ENCODE measurements around the gene ATF2. TPM values are rescaled to one million over a fixed set of nuclear protein-coding genes. Genes with fewer than 3 reads are reported as not detected.

ATF2 gene
- total and polyA plus RNA-seq, 2 of the 4 experiments (the other 2 are of a cell fraction), result 23.2 to 60.0 TPM

GRCh38 chr2:175183674-175184073, 15.7 kb upstream of the ATF2 start:
- H3K9me1 ChIP-seq (ENCODE audit: insufficient read depth, low read length), result no peaks in the 10 kb centered on the region
- TF ChIP-seq MAFK (IDR thresholded peaks at IDR 0.05; ENCODE audit: low read depth, low read length) (no peak), MXI1 (IDR thresholded peaks at IDR 0.05; ENCODE audit: borderline replicate concordance, low read depth, low read length) (no peak), SMC3 (IDR thresholded peaks at IDR 0.05; ENCODE audit: low read depth, low read length) (no peak), CHD1 (IDR thresholded peaks at IDR 0.05; ENCODE audit: low read depth, low read length) (no peak), NFE2L2 (IDR thresholded peaks at IDR 0.05; ENCODE audit: low read depth, low read length) (no peak), CEBPB (IDR thresholded peaks at IDR 0.05; ENCODE audit: low read depth, low read length) (no peak), RFX5 (IDR thresholded peaks at IDR 0.05; ENCODE audit: low read depth, low read length) (no peak), BHLHE40 (IDR thresholded peaks at IDR 0.05; ENCODE audit: low read depth, low read length) (no peak), USF2 (IDR thresholded peaks at IDR 0.05; ENCODE audit: low read depth, low read length) (no peak), RCOR1 (IDR thresholded peaks at IDR 0.05; ENCODE audit: insufficient replicate concordance, low read length) (no peak), POLR2A (IDR thresholded peaks at IDR 0.05; ENCODE audit: low read depth, low read length) (no peak), FOS (IDR thresholded peaks at IDR 0.05; ENCODE audit: low read depth, low read length) (no peak)
- POLR2A ChIA-PET (ENCODE audit: unreplicated experiment), result interaction anchor here (0.6 kb wide), 1 partner anchor 47 kb away, joined by 3 read pairs; no protein-coding TSS in a partner anchor
- H2AFZ ChIP-seq (replicated peaks; ENCODE audit: low read length, poor library complexity), result no peak overlapping the region
- no peak overlapping the region for H2AK9ac ChIP-seq (replicated peaks; ENCODE audit: low read depth, low read length, poor library complexity)
- dilution Hi-C loops (cut with HindIII; ENCODE audit: low sequenced_read_pairs, unreplicated experiment), result no loop called here
- in situ Hi-C loops (cut with MboI; ENCODE audit: low sequenced_read_pairs), result no loop called here
- H3K36me3 ChIP-seq (ENCODE audit: control insufficient read depth, insufficient read depth, low read length), result peaks cover 7% of the 10 kb centered on the region
- no peak overlapping the region for H3K18ac ChIP-seq (ENCODE audit: low read depth, low read length)
- H3K9me3 ChIP-seq (ENCODE audit: control insufficient read depth, insufficient read depth, low read length), result no peaks in the 10 kb centered on the region
- H4K91ac ChIP-seq (ENCODE audit: insufficient read depth, low read depth, low read length), result no peak overlapping the region
- no peak overlapping the region for H3K14ac ChIP-seq (replicated peaks; ENCODE audit: low read depth, low read length)
- H4K8ac ChIP-seq (ENCODE audit: low read depth in 2 of 2, low read length in 2 of 2), result no peak overlapping the region
- H4K5ac ChIP-seq (ENCODE audit: low read depth, low read length), result no peak overlapping the region
- CTCF ChIA-PET, result no interaction called here
- H3K9ac ChIP-seq (ENCODE audit: low read depth, low read length), result no peak overlapping the region
- H3K23ac ChIP-seq (ENCODE audit: low read depth, low read length), result no peak overlapping the region
- 0 out of 2 replicates have a peak, but pooled peaks cover 3% of the 10 kb centered on the region for H4K20me1 ChIP-seq (ENCODE audit: insufficient read depth, low read length)
- no peak overlapping the region for H3K56ac ChIP-seq (ENCODE audit: extremely low read depth, insufficient read depth, low read length)
- no peak overlapping the region for H3K4ac ChIP-seq (ENCODE audit: low read depth, low read length)
- H3K27ac ChIP-seq (ENCODE audit: insufficient read depth, low read length), result no peak overlapping the region
- H3K4me3 ChIP-seq (ENCODE audit: insufficient read depth, low read depth, low read length), result no peak overlapping the region
- H2BK5ac ChIP-seq (ENCODE audit: low read depth, low read length, poor library complexity, severe bottlenecking), result no peak overlapping the region
- BruUV-seq (replicated peaks), result no TSS peak
- H2BK15ac ChIP-seq (ENCODE audit: low read depth, low read length), result no peak overlapping the region
- H3K4me2 ChIP-seq (ENCODE audit: low read depth, low read length), result no peak overlapping the region
- intact Hi-C loops (cut with micrococcal nuclease), result no loop called here
- H3K27me3 ChIP-seq (ENCODE audit: control insufficient read depth, insufficient read depth, low read length), result no peaks in the 10 kb centered on the region
- H2BK20ac ChIP-seq (ENCODE audit: low read depth, low read length), result no peak overlapping the region
- H3K79me1 ChIP-seq (ENCODE audit: low read depth in 1 of 2, low read length in 2 of 2), result peaks cover 0 to 13% of the 10 kb centered on the region in 2 experiments; a peak in 3 of 4 replicates
- ATAC-seq (ENCODE audit: low read depth) (no peak), DNase-seq (no peak)
- H2AK5ac ChIP-seq (ENCODE audit: low read depth, low read length), result no peak overlapping the region
- H3K4me1 ChIP-seq (ENCODE audit: control insufficient read depth, insufficient read depth, low read length), result no peaks in the 10 kb centered on the region
- no peak overlapping the region for H2BK120ac ChIP-seq (ENCODE audit: low read depth, low read length)
- WGBS, 2 experiments (ENCODE audit: extremely low coverage in 2 of 2, insufficient read length in 1 of 2), result no CpG with 5 or more reads among the region's 2 CpGs

Data from IMR-90 (cell line).